Measurements from ENCODE around the gene VWF.
"Not testable (repeated sequence)": the region's sequence is repeated elsewhere in the genome, so short reads cannot be mapped to it uniquely, and the experiment has no call there.

The VWF gene

GRCh38 chr12:6124411-6125309 is at the start of gene VWF:
Gene VWF (minus strand): TSS chr12:6124670. CDS start chr12:6123196, 1,474 bp downstream.
- DNase-seq (ENCODE audit: low spot score): peak; percentile 30

GRCh38 chr12:6172862-6173261 is 48.4 kb upstream of the VWF start:
- no peak for DNase-seq (ENCODE audit: low spot score)

GRCh38 chr12:6172086-6172485 is 47.6 kb upstream of the VWF start:
- peak; percentile 69 for DNase-seq (ENCODE audit: low spot score)

- DNase-seq (ENCODE audit: low spot score): peak; percentile 96
Observed at GRCh38 chr12:6171409-6172015, 47.0 kb upstream of the VWF start.

GRCh38 chr12:6167327-6168280 is 43.1 kb upstream of the VWF start:
- DNase-seq (ENCODE audit: low spot score): peak; percentile 100

GRCh38 chr12:6166808-6167207 is 42.3 kb upstream of the VWF start:
- DNase-seq (ENCODE audit: low spot score): no peak

- no peak for DNase-seq (ENCODE audit: low spot score)
Observed at GRCh38 chr12:6165395-6165794, 40.9 kb upstream of the VWF start.

DNA sequence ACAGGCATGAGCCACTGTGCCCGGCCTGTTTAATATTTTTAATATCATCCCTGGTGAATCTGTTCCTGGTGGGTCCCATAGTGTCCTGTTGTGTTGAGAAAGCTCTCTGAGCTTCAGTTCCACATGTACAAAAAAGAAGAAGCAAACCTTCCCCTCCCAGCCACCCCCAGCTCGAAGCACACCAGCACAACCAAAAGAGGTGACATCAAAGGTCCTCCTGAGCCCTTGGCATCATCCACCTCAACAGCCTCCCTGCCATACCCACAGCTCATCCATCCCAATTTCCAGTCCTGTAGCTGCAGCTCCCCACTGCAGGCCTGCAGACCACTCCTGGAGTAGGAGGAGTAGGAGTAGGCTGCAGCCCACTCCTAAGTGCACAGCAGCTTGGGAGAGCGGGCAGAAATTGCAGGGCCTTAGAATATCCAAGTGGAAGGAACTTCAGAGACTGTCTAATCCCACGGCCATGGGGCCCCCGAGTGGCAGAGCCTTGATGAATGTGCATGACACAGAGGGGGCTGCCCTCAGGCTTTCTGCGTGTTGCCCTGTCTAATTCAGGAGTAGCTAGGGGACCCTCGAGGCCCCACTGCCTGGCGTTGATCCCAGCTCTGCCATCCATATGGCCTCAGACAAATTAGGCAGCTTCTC is 39.1 kb upstream of the VWF start:
- no peak for DNase-seq (ENCODE audit: low spot score)

DNA sequence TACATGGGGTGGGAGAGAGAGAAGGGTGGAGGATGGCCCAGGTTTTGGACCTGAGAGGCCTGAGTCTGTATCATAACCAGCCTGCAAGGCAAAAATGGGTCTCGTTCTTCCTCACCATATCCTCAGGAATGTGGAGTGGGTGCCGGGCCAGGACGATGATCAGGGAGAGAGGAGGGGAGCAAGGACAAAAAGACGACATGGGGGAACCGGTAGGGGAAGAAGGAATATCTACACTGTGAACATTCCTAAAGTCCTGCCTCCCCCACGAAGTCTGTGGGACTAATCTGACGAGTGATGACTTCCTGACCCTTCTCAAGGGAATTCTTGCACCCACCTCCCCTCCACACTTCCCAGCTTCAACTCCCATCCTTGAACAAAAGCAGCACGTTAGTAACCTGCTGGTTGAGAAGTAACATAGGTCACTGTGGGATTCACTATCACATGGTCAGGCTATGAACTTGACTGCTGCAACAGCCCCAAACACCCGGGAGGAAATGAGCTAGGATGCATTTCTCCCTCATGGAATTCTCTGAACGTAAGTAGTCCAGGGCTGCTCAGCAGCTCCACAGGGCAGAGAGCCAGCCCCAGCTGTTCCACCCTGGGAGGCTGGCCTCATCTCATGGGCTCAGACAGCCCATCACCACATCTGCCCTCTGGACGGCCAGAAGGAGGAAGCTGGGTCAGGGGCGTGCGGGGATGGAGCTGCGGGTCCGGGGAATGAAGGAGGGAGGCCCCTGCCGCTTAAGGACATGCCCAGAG is 36.8 kb upstream of the VWF start:
- DNase-seq (ENCODE audit: low spot score): peak; percentile 58

DNA sequence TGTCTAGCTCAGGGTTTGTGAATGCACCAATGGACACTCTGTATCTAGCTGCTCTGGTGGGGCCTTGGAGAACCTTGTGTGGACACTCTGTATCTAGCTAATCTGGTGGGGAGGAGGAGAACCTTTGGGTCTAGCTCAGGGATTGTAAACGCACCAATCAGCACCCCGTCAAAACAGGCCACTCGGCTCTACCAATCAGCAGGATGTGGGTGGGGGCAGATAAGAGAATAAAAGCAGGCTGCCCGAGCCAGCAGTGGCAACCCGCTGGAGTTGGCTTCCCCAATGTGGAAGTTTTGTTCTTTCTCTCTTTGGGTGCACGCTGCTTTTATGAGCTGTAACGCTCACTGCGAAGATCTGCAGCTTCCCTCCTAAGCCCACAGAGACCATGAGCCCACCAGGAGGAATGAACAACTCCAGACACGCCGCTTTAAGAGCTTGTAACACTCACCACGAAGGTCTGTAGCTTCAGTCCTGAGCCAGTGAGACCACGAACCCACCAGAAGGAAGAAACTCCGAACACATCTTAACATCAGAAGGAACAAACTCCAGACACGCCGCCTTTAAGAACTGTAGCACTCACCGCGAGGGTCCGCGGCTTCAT is 35.7 kb upstream of the VWF start:
- not testable (repeated sequence) for DNase-seq (ENCODE audit: low spot score)

- DNase-seq (ENCODE audit: low spot score): not testable (repeated sequence)
Observed at GRCh38 chr12:6159166-6160011, 34.9 kb upstream of the VWF start.

- no peak for DNase-seq (ENCODE audit: low spot score)
Observed at GRCh38 chr12:6158749-6159148, 34.3 kb upstream of the VWF start.

DNA sequence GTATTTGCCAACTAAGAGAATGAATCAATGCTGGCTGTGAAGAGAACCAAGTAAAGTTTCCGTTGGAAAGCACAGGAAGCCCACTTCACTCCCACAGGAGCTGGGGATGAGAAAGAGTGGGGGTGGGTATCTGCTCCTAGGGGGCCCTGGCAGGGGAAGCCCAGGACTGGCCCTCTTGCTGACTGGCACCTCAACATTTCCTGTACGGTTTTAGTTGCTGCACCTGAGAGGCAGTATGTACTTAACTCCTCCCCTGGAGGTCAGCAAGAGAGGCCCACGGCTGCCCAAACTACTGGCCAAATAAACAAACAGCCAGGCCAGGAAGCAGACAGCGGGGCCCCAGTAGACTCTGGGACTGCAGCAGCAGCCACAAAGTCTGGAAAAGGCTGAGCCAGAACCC is 33.8 kb upstream of the VWF start:
- no peak for DNase-seq (ENCODE audit: low spot score)

DNA sequence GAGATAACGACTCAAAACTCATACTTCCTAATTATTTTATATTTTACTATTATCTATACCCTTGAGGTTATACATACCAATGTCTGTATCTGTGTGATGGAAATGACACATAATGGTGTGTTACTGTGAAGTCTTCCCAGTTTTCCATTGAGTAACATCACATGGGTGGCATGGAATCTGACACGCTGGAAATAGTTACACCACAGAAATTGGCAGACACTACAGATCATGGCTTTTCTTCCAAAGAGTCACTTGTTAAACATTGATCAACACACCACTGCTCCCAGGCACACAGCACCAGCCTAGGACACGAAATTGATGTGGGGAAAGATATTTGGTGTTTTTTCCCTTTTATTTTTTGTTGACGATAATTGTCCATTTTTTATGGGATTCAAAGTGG is 33.0 kb upstream of the VWF start:
- no peak for DNase-seq (ENCODE audit: low spot score)

DNA sequence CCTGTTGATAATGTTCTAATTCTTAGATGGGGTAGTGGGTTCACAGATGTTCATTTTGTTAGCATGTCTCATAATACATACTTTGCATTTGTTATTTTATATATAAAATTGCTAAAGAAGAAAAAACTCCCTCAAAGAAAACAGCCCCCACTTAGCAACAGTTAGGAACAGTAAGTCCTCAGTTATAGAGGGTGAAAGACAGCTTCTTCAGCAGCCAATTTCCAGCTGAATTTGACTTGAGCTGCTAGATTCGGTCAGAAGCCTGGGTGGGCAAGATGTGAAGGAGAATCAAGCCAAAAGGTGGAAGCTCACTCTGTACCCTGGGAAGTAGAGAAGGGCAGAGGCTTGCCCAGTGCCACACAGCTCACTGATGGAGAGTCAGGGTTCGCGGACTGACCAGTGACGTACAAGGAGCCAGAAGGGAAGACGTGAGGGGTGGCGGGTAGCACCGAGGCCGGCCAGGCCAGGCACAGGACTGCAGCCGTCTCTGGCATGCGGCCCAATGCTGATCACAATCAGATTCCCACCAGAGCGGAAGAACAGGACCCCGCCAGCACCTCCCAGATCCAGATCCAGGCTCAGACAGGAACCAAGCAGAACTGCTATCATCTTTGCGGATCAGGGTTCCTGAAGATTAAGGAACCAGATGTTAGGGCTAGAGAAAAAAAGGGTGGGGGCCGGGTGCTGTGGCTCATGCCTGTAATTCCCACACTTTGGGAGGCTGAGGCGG is 30.4 kb upstream of the VWF start:
- DNase-seq (ENCODE audit: low spot score): no peak

DNA sequence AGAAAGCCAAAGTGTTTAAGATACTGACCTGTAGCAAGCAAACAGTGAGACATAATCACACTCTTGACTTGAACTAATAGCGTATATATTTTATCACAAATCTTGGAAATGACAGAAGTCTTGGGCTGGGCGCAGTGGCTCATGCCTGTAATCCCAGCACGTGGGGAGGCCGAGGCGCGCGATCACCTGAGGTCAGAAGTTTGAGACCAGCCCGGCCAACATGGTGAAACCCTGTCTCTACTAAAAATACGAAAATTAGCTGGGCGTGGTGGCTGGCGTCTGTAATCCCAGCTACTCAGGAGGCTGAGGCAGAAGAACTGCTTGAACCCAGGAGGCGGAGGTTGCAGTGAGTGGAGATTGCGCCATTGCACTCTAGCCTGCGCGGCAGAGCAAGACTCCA is 24.3 kb upstream of the VWF start:
- DNase-seq (ENCODE audit: low spot score): not testable (repeated sequence)

- no peak for DNase-seq (ENCODE audit: low spot score)
Observed at GRCh38 chr12:6148061-6148460, 23.6 kb upstream of the VWF start.

DNA sequence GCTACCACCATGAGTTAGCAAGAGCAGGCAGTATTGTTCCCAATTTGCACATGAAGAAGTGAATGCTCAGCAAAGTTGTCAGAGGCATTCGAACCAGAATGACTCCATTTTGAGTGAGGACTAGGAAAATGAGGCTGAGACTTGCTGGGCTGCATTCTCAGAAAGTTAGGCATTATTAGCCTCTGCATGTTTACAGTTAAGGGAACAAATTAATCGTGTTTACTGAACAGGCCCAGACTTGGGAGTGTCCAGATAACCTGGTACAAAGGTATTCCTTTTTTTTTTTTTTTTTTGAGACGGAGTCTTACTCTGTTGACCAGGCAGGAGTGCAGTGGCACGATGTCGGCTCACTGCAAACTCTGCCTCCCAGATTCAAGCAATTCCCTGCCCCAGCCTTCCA is 22.5 kb upstream of the VWF start:
- DNase-seq (ENCODE audit: low spot score): no peak

- no peak for DNase-seq (ENCODE audit: low spot score)
Observed at GRCh38 chr12:6146509-6146908, 22.0 kb upstream of the VWF start.

Data from kidney capillary endothelial cell (primary cell).